ENCODE measurements around the gene PSMC4.

GRCh38 chr19:39940221-39940833, 30.6 kb upstream of the PSMC4 start:
- TF ChIP-seq, protein P1, sequence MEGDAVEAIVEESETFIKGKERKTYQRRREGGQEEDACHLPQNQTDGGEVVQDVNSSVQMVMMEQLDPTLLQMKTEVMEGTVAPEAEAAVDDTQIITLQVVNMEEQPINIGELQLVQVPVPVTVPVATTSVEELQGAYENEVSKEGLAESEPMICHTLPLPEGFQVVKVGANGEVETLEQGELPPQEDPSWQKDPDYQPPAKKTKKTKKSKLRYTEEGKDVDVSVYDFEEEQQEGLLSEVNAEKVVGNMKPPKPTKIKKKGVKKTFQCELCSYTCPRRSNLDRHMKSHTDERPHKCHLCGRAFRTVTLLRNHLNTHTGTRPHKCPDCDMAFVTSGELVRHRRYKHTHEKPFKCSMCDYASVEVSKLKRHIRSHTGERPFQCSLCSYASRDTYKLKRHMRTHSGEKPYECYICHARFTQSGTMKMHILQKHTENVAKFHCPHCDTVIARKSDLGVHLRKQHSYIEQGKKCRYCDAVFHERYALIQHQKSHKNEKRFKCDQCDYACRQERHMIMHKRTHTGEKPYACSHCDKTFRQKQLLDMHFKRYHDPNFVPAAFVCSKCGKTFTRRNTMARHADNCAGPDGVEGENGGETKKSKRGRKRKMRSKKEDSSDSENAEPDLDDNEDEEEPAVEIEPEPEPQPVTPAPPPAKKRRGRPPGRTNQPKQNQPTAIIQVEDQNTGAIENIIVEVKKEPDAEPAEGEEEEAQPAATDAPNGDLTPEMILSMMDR (IDR thresholded peaks at IDR 0.05): no peak
- TF ChIP-seq POLR2A (IDR thresholded peaks at IDR 0.05): no peak
